T-helper 2 cell treated with Interferon-gamma antibody and Interleukin-4, amounts not matched to agents 5 μg/mL and 100 μg/mL, for 36 hours (primary cell): Measurements from ENCODE around the gene CFAP65.

ENCODE experiments used
- DNase-seq: peaks from one replicate; pipeline ENCODE4 v3.0.0; 2021; ENCODE audit warnings: low spot score
- H3K27ac Mint-ChIP-seq: one replicate; pipeline ENCODE4 v1.8.0; 2021; ENCODE audit warnings: mild to moderate bottlenecking, mixed read lengths
- H3K27me3 Mint-ChIP-seq: one replicate; pipeline ENCODE4 v1.8.0; 2021; ENCODE audit warnings: low read depth, mixed read lengths
- H3K36me3 Mint-ChIP-seq: one replicate; pipeline ENCODE4 v1.8.0; 2021; ENCODE audit warnings: low read depth, mixed read lengths
- H3K4me1 Mint-ChIP-seq: one replicate; pipeline ENCODE4 v1.8.0; 2021; ENCODE audit warnings: low read depth, mixed read lengths
- H3K4me3 Mint-ChIP-seq: one replicate; pipeline ENCODE4 v1.8.0; 2022; ENCODE audit warnings: mild to moderate bottlenecking, moderate library complexity, mixed read lengths
- H3K9me3 Mint-ChIP-seq: one replicate; pipeline ENCODE4 v1.8.0; 2021; ENCODE audit warnings: mixed read lengths

The CFAP65 gene

DNA sequence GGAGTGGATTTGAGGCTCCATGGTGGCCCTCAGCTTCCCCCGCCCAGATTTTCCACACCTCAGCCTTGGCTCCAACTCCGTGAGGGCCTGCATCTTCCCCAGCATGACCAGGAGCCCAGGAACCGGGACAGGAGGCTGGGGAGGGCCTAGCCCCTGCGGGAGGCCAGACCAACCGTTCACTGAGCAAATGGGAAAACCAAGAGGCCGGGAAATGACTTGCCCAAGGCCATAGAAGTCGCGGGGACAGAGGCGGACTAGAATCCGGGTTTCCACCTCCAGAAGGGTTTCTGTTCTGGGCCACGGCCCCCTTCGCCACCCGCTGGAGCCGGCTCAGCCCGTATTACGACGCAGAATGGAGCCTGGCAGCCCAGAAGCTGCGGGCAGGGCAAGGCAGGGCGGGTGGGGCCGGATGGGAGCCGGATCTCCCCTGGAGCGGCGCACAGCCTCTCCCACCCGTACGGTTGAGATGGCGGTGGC is 40.2 kb downstream of the CFAP65 start:
- no peak overlapping the region for H3K27ac Mint-ChIP-seq
- no peak overlapping the region for H3K4me3 Mint-ChIP-seq
- no peaks in the 10 kb centered on the region for H3K9me3 Mint-ChIP-seq
- no peak for DNase-seq
- H3K36me3 Mint-ChIP-seq = no peaks in the 10 kb centered on the region
- peaks cover 2% of the 10 kb centered on the region for H3K4me1 Mint-ChIP-seq
- H3K27me3 Mint-ChIP-seq = peaks cover 72% of the 10 kb centered on the region

DNA sequence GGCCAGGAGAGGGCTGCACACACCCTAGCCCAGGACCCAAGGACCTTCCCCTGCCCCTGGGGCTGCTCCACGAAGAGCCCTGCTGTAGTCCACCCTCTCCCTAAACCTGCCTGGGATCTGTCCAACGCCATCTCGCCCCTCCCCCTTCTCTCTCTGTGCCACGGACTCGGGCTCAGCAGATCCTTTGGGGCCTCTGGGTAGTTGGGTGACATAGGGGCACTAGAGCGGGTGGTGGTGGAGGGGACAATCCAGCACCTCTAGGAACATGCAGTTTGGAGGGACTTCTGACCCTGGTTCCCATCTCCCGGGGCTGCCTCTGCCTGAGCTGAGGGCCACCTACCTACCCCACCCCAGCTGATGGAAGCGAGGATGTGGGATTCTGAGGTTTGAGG is 40.8 kb downstream of the CFAP65 start:
- Mint-ChIP-seq H3K4me3 (no peak overlapping the region), H3K9me3 (no peaks in the 10 kb centered on the region), H3K36me3 (no peaks in the 10 kb centered on the region), H3K27me3 (peaks cover 75% of the 10 kb centered on the region), H3K4me1 (peaks cover 2% of the 10 kb centered on the region), H3K27ac (no peak overlapping the region)
- DNase-seq = no peak

DNA sequence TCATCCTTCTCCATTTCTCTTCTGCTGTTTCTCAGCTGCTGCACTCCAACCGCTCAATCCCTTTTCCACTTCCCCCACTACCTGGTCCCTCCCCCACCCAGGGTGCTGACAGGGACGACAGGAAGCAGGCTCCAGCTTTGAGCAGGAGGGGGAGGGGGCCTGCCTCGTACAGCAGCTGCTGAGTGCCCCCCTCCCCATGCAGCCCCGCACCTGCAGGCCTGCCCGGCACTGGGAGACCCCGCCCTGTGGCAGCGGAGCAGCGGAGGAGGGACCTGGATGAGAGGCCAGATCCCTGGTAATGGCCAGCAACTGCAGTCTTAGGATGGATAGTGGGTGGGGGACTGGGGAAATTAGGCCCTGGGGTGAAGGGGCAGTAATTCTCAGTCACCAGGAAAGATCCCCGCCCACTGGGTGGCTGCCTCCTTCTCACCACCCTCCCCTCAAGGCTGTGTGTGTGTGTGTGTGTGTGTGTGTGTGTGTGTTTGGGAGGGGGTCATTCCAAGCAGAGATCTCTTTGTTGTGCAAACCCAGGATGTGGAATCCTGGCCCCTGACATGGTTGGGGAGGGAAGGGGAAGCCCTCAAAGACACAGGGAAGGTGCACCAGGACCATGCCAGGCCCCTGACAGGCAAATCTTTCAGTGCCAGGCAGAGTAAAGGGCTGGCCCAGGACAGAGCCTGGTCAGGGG is 41.3 kb downstream of the CFAP65 start:
- no peaks in the 10 kb centered on the region for H3K9me3 Mint-ChIP-seq
- H3K27me3 Mint-ChIP-seq = peaks cover 76% of the 10 kb centered on the region
- no peak for DNase-seq
- H3K4me1 Mint-ChIP-seq = peaks cover 2% of the 10 kb centered on the region
- no peak overlapping the region for H3K4me3 Mint-ChIP-seq
- H3K36me3 Mint-ChIP-seq = no peaks in the 10 kb centered on the region
- no peak overlapping the region for H3K27ac Mint-ChIP-seq

DNA sequence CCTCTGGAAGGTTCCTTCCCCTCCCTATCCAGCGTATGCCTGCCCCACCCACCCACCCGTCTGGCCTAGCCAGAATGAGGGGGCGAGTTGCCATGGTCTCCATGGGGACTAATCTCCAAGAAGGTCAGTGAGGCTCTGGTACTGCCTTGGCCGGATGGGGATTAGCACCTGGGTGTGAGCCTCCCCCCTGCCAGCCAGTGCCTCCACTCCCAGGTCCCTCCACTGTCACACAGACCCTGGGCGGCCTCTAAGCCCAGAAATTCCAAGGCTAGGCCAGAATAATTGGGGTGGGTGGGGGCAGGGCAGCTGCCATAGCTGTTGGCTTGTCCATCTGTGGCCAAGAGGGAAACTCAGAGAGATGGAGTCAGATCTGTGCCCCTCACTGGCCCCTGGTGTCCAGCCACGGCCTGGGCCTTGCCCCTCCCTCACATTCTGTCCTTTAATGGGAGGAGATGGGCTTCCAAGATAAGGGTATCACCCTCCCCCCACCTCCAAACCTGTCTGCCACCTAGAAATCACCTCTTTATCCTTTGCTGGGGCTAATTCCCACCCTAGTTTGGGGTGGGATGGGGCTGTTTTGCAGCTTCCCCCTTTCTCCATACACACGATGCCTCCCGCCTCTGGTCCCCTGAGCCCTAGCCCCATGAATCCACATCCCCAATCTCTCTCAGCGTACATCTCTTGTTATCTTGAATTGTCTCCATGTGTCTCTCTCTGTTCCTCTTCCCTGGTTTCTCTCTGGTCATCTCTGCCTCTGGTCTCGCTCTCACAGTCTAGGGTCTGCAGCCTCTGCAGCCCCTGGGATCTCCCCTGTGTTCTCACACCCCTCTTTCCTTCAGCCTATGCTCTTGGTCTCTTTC is 42.1 kb downstream of the CFAP65 start:
- Mint-ChIP-seq H3K27ac (no peak overlapping the region), H3K36me3 (no peaks in the 10 kb centered on the region), H3K4me3 (no peak overlapping the region), H3K4me1 (peaks cover 2% of the 10 kb centered on the region), H3K27me3 (peaks cover 78% of the 10 kb centered on the region), H3K9me3 (no peaks in the 10 kb centered on the region)
- no peak for DNase-seq

DNA sequence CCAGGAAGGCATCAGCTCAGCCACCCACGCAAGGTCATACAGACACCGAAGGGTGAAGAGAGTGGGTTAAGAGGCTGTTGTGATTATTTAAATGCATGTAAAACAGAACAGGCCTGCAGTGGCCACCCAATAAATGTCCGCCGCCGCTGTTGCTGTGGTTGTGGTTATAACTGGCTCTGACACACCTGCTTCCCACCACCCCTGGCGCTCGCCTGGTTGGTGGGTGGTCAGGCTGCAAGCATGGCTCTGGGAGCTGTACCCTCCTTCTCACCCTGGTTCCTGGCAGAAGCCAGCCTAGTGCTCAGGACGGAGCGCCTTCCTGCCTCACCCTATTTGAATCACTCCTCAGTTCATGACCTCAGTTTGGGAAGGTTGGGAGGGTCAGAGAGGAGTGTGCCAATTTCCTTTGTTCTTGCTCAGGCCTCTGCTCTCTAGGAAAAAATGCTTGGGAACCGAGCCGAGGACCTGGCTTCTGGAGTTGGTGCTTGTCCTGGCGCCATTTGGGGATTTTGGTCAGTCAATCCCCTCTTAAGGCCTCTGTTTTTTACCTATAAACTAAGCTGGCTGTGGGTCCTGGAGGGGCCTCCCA is 42.8 kb downstream of the CFAP65 start:
- peaks cover 2% of the 10 kb centered on the region for H3K4me1 Mint-ChIP-seq
- DNase-seq = no peak
- H3K4me3 Mint-ChIP-seq = no peak overlapping the region
- H3K27me3 Mint-ChIP-seq = peaks cover 78% of the 10 kb centered on the region
- H3K36me3 Mint-ChIP-seq = no peaks in the 10 kb centered on the region
- no peak overlapping the region for H3K27ac Mint-ChIP-seq
- H3K9me3 Mint-ChIP-seq = no peaks in the 10 kb centered on the region

DNA sequence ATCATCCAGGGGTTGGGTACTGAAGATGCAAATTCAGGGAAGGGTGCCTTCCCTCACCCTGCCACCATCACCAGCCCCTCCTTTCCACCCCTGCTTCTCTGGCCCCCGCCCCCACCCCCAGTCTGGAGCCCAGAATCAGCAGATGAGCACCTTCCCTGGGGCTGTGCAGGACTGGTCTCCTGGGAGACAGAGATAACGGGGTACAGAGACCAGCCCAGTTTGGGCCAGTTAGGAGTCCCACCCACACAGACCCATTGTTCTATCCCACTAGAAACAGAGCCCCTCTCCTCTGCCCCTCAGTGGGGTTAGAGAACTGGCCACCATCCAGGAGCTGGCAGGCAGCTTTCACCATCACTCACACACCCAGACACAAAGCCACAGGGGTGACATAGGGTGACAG is 43.6 kb downstream of the CFAP65 start:
- no peak overlapping the region for H3K4me3 Mint-ChIP-seq
- no peaks in the 10 kb centered on the region for H3K9me3 Mint-ChIP-seq
- no peak overlapping the region for H3K27ac Mint-ChIP-seq
- H3K27me3 Mint-ChIP-seq = peaks cover 74% of the 10 kb centered on the region
- no peaks in the 10 kb centered on the region for H3K36me3 Mint-ChIP-seq
- H3K4me1 Mint-ChIP-seq = peaks cover 2% of the 10 kb centered on the region
- DNase-seq = no peak

DNA sequence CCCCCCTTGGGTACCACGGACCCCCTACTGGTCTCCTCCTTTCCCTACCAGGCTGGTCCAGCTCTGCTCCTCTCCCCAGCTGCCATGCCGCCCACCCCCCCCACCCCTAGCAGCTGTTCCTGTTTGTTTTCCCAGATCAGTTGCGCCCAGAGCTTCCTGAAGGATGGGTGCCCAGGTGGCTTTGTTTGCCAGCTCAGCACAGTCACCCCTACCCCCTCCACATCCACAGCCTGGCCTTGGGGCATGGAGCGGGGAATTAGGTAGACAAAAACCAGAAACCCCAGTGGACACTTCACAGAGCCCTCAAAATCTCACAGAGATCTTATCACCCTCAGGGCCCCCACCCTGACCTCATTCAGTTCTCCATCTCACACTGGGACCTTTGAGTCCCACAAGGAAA is 44.4 kb downstream of the CFAP65 start:
- Mint-ChIP-seq H3K4me3 (no peak overlapping the region), H3K27ac (no peak overlapping the region), H3K9me3 (no peaks in the 10 kb centered on the region), H3K27me3 (peaks cover 76% of the 10 kb centered on the region), H3K36me3 (no peaks in the 10 kb centered on the region), H3K4me1 (no peaks in the 10 kb centered on the region)
- DNase-seq = no peak

DNA sequence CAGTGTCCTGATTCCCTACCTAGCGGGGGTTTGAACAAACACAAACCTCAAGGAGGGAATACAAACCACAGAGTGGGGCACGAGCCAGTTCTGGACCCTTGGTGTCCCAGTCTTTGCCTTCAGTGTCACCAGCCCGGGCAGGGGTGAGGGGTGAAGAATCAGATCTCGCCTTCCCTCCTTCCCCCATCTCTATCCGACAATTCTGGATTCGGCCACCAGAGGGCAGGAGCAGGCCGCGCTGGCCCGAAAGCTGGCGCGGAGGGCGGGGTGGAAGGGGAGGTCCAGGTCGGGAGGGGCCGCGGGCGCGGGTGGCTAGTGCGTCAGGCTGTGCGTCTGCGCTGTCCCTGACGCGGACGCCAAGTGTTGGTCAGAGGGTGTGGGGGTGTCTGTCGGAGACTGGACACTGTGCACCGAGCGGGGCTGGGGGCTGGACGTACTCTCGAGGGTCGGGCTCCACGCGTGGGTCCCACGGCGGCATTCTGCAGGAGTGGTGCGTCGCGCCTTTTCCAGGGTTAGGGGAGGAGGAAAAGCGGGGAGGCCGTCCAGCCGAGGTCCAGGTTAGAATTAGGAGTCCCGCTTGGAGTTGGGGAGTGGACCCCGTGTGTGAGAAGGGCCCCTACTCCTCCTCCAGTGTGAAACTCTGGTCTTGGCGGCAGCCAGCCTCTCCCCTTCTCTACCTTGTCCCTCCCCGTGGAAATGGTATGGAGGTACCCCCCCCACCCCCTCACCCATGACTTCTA is 45.2 kb downstream of the CFAP65 start:
- no peaks in the 10 kb centered on the region for H3K4me1 Mint-ChIP-seq
- peaks cover 84% of the 10 kb centered on the region for H3K27me3 Mint-ChIP-seq
- DNase-seq = peak; percentile 71
- H3K27ac Mint-ChIP-seq = no peak overlapping the region
- H3K9me3 Mint-ChIP-seq = no peaks in the 10 kb centered on the region
- no peaks in the 10 kb centered on the region for H3K36me3 Mint-ChIP-seq
- H3K4me3 Mint-ChIP-seq = no peak overlapping the region

DNA sequence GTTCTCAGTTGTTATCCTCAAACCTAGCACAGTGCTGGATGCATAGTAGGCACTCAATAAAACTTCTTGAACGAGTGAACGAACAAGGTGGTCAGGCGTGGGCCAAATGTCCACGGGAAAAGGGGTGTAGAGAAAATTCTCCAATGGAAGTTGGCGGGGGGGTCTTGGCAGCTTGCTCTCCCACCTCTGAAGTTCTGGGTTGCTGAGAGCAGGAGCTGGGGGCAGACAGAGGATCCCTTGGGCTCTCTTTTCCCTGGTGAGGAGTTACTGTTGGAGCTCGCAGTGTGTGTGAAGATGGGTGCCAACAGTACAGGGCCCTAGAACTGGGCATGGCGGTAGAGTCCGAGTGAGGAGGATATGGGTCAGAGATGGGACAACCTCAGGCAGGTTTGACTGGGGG is 45.8 kb downstream of the CFAP65 start:
- Mint-ChIP-seq H3K4me3 (no peak overlapping the region), H3K36me3 (no peaks in the 10 kb centered on the region), H3K9me3 (no peaks in the 10 kb centered on the region), H3K4me1 (no peaks in the 10 kb centered on the region), H3K27ac (no peak overlapping the region), H3K27me3 (peaks cover 84% of the 10 kb centered on the region)
- DNase-seq = no peak

DNA sequence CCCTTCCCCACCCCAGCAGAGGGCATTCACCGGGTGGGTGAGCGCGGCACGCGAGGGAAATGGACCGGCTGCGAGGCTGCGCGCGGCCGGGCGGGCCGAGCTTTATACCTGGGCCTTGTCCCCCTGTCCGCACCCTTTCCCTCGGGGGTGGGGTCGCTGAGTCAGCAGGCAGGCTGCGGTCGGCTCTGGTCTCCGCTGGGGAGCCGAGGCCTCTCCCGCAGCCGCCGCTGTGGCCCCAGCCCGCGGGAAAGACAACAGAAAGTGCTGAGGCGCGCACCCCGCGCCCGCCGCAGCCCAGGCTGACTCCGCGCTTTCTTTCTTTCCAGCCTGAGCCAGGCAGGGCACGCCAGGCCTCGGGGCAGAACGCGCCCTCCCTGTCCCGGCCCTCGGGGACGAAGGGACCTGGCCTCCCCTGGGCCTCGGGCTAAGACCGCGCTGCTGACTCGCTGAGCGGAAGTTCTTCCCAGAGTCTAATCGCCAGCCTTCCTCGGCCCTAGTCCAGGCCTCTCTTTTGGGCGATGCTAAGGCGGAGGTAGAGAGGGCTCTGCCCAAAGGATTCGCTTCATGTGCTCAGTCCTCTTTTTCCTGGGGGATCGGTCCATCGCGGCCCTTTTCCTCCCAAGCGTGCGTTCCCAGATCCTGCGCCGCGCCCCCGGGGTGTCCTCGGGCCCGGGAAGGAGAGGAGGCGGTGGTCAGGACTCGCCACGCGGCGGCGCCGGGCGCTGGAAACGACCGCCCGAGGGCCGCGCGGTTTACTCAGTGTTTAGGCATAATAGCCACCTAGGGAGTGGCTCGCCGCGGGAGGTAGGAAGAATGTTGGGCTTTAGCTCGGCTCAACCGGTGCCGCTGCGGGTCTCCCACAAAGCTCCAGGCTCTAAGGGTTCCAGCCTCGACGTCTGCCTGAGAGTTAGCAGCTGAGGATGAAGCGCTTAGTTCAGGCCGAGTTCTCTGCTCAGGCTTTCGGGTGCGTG is 47.7 kb downstream of the CFAP65 start, which contains the start of gene CRYBA2:
Gene CRYBA2 (minus strand): TSS at position 78 of the 971 bp plus-strand sequence. CDS start 246 bp downstream, outside the sequence.
- H3K36me3 Mint-ChIP-seq = no peaks in the 10 kb centered on the region
- no peaks in the 10 kb centered on the region for H3K9me3 Mint-ChIP-seq
- H3K27me3 Mint-ChIP-seq = peaks cover 88% of the 10 kb centered on the region
- no peak for DNase-seq
- H3K4me3 Mint-ChIP-seq = no peak within 1 kb of the TSS
- H3K27ac Mint-ChIP-seq = no peak within 1 kb of the TSS
- no peaks in the 10 kb centered on the region for H3K4me1 Mint-ChIP-seq

DNA sequence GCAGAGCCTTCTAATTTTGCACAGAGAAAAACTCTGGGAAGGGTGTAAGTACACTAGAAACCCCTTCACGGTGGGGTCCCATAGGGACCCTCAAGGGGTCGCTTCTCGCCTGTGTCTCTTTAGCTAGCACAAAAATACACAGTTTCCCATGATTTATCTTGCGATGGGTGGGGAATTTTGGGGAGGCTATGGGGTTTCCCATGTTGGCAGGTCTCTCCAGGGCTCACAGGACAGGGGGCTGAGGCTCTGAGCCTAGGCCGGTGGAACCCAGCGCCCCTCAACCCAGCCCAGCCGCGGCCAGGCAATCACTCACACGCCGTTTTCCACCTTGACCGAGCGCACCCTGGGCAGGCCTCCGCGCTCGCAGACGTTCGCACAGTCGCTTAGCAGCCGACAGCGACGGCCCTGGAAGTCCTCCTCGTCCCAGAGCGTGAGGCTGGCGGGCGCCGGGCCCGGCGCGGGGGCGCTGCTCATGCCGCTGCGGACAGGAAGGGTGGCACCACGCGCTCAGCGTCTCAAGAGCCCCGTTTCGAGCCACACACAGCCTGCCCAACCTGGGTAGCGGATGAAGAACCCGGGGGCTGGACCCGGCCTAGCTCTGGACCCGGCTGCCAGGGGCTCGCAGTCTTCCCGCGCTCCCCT is 48.5 kb downstream of the CFAP65 start:
- H3K4me1 Mint-ChIP-seq = no peaks in the 10 kb centered on the region
- no peak for DNase-seq
- peaks cover 84% of the 10 kb centered on the region for H3K27me3 Mint-ChIP-seq
- no peaks in the 10 kb centered on the region for H3K36me3 Mint-ChIP-seq
- H3K27ac Mint-ChIP-seq = no peak overlapping the region
- H3K9me3 Mint-ChIP-seq = no peaks in the 10 kb centered on the region
- no peak overlapping the region for H3K4me3 Mint-ChIP-seq

DNA sequence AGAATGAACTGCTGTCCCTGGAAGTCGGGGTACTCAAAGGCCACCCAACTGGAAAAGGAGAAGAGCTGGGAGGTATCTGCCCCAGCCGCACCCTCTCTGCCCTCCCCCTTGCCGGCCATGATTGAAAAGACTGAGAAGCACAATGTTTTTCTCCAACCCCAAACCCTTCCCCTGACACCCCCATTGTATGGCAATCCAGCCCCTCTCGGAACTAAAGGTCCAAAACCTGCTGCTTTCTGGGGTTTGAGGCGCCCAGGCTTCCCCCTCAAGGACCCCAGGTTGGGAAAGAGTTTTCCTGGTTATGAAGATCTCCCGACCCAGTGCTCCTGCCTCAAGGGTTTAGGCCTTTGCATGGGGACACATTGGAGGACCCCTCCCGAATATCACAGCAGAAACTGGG is 49.1 kb downstream of the CFAP65 start:
- H3K27ac Mint-ChIP-seq = no peak overlapping the region
- no peak overlapping the region for H3K4me3 Mint-ChIP-seq
- peaks cover 86% of the 10 kb centered on the region for H3K27me3 Mint-ChIP-seq
- no peaks in the 10 kb centered on the region for H3K4me1 Mint-ChIP-seq
- DNase-seq = no peak
- no peaks in the 10 kb centered on the region for H3K9me3 Mint-ChIP-seq
- H3K36me3 Mint-ChIP-seq = no peaks in the 10 kb centered on the region
